Body of pancreas (tissue), 4 donors: ENCODE data around the gene CCNT2. TPM values are rescaled to one million over a fixed set of nuclear protein-coding genes. Genes with fewer than 3 reads are reported as not detected.

Experiments
- ATAC-seq: fragments of 150-250 bp; one replicate; pipeline ENCODE4 v1.9.1; 2016
- DNase-seq, 4 donors: peaks; one replicate each; pipeline ENCODE4 v3.0.0-alpha.2; 2019
- H3K27ac ChIP-seq, 4 donors: fragments of 200-600 bp; sonication (generic); 1 replicate in 3 of 4; 2 replicates in 1 of 4; pipeline versions ENCODE4 v1.5.1 to v1.6.1; 2016 to 2019; ENCODE audit warnings: mild to moderate bottlenecking in 1 of 4, mixed read lengths in 1 of 4, moderate library complexity in 1 of 4
- H3K27me3 ChIP-seq, 2 donors: fragments of 200-600 bp; sonication (generic); one replicate each; pipeline ENCODE4 v1.6.0; 2016; ENCODE audit warnings: mild to moderate bottlenecking in 1 of 2
- H3K36me3 ChIP-seq, 2 donors: fragments of 200-600 bp; sonication (generic); replicated peaks in 1 of 2; 2 replicates each; pipeline ENCODE4 v1.5.1; 2016; ENCODE audit warnings: low read depth in 2 of 2; ENCODE audit not compliant: insufficient read depth in 1 of 2
- H3K4me1 ChIP-seq: fragments of 200-600 bp; sonication (generic); one replicate; pipeline ENCODE4 v1.6.0; 2016
- H3K4me3 ChIP-seq, 2 donors: fragments of 200-600 bp; sonication (generic); 1 replicate in 1 of 2; 2 replicates in 1 of 2; pipeline ENCODE4 v1.5.1; 2016 to 2019
- H3K9me3 ChIP-seq, 3 donors: fragments of 200-600 bp; sonication (generic); 1 replicate in 2 of 3; 2 replicates in 1 of 3; pipeline ENCODE4 v1.5.1; 2016
- POLR2A ChIP-seq, 3 donors: fragments of 450-650 bp; IDR thresholded peaks; one replicate each; pipeline ENCODE4 v1.6.1; 2016; ENCODE audit warnings: antibody characterized with exemption in 3 of 3, mild to moderate bottlenecking in 2 of 3
- WGBS, 2 donors: methylation state at CpG; one replicate each; pipeline ENCODE4 v1.1.5; 2017; 5-methylcytosine and 5-hydroxymethylcytosine counted together
- intact Hi-C: fragments of 100-400 bp; cut with DNase I; formaldehyde crosslinking; loops from one replicate; pipeline ENCODE4 v1.15.1; 2023
- total RNA-seq, 2 donors: library from RNA; depleted of rRNA; stranded (reverse); fragments of >200 nt; gene quantifications; one replicate each; pipeline ENCODE4 v1.1.0, GENCODE V29; 2016
- TF ChIP-seq, protein P1 (sequence below), 7 experiments: fragments of 450-650 bp in 4 of 7; fragments of 200-600 bp in 3 of 7; sonication (generic) in 3 of 7; IDR thresholded peaks; one replicate each; pipeline ENCODE4 v1.5.1; 2016 to 2019; ENCODE audit warnings: antibody characterized with exemption in 7 of 7

The CCNT2 gene
- total RNA-seq, 2 donors from 2014 or later: 19.1 to 32.7 TPM

DNA sequence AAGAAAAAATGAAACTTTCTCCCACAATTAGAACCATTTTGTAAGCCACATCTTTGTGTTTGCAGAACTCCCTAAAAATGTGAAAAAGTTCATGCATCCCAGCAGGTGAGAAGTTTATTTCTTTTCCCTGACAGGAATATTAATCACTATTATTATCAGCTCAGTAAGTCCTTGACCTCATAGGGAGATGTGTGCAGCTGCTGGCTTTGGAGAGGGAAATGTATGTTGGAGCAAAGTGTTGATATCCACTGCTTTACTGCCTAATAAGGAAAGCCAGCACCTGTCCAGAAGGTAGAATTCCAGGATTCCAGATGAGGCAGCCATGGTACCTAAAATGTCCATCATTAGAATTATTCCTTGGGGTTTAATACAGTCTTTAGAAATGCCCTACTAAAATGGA is 35.8 kb upstream of the CCNT2 start:
- H3K27ac ChIP-seq: peak overlapping the region in 2 of 4 donors; percentile 20 to 44
- H3K4me1 ChIP-seq: peaks cover 24% of the 10 kb centered on the region
- no peak for TF ChIP-seq POLR2A (IDR thresholded peaks at IDR 0.05)
- TF ChIP-seq, protein P1, sequence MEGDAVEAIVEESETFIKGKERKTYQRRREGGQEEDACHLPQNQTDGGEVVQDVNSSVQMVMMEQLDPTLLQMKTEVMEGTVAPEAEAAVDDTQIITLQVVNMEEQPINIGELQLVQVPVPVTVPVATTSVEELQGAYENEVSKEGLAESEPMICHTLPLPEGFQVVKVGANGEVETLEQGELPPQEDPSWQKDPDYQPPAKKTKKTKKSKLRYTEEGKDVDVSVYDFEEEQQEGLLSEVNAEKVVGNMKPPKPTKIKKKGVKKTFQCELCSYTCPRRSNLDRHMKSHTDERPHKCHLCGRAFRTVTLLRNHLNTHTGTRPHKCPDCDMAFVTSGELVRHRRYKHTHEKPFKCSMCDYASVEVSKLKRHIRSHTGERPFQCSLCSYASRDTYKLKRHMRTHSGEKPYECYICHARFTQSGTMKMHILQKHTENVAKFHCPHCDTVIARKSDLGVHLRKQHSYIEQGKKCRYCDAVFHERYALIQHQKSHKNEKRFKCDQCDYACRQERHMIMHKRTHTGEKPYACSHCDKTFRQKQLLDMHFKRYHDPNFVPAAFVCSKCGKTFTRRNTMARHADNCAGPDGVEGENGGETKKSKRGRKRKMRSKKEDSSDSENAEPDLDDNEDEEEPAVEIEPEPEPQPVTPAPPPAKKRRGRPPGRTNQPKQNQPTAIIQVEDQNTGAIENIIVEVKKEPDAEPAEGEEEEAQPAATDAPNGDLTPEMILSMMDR (IDR thresholded peaks at IDR 0.05): no peak
- no peaks in the 10 kb centered on the region for H3K27me3 ChIP-seq
- H3K9me3 ChIP-seq: no peaks in the 10 kb centered on the region
- H3K36me3 ChIP-seq: no peaks in the 10 kb centered on the region
- intact Hi-C loops: no loop called here
- no peak for DNase-seq
- H3K4me3 ChIP-seq: no peak overlapping the region
- no peak for ATAC-seq

DNA sequence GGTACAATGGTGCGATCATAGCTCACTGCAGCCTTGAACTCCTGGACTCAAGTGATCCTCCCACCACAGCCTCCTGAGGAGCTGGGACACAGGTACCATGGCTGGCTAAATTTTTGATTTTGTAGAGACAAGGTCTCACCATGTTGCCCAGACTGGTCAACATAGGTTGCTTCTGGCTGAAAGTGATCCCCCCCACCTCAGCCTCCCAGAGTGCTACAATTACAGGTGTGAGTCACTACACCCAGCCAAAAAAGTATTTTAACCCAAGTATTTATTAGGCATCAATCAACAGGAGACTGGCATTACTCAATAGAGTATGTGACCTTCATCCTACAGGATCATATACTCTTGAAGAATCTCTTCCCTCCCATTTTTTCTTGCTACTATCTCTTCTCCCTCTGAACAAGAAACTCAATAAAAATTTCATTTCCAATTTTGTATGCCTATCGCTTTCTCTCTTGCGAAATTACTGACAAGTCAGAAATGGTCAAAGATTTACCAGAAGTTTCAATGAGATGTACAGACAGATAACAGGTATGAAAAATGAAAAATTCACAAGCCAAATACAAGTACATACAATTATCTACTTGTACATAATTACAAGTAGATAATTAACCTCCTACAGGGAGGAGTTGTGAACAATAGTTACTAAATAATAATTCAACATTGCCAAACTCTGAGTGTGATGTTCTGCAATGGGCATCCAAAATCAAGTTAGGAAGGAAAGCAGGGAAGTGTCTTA is 34.9 kb upstream of the CCNT2 start:
- DNase-seq: no peak
- WGBS, 2 donors: 60 to 62% methylated on average over 3 of the region's 3 CpGs
- TF ChIP-seq, protein P1 (IDR thresholded peaks at IDR 0.05): no peak
- no peak for TF ChIP-seq POLR2A (IDR thresholded peaks at IDR 0.05)
- no peaks in the 10 kb centered on the region for H3K27me3 ChIP-seq
- H3K4me1 ChIP-seq: peaks cover 24% of the 10 kb centered on the region
- ATAC-seq: peak; percentile 27
- H3K27ac ChIP-seq: peak overlapping the region in 3 of 4 donors; percentile 36 to 45 (median 44)
- no peaks in the 10 kb centered on the region for H3K36me3 ChIP-seq
- H3K4me3 ChIP-seq: no peak overlapping the region
- H3K9me3 ChIP-seq: no peaks in the 10 kb centered on the region
- intact Hi-C loops: no loop called here

DNA sequence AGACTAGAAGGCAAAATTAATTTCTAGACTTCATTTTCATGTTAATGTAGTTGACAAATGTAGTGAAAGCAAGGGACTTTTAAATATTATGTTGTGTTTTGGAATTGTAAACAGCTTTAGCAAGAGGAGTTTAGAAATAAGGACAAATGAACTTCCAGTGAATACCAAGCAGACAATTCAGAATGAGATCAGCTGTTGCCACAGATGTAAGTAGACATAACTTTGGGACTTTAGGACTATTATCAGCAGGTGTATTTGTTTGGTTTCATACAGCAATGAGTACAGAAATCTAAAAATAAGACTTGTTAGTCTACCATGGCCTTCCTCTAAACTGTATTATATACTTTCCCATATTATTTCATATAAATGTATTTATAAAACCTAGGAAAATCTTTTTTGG is 34.2 kb upstream of the CCNT2 start:
- no peak overlapping the region for H3K4me3 ChIP-seq
- no peaks in the 10 kb centered on the region for H3K9me3 ChIP-seq
- intact Hi-C loops: no loop called here
- TF ChIP-seq, protein P1 (IDR thresholded peaks at IDR 0.05): no peak
- no peaks in the 10 kb centered on the region for H3K36me3 ChIP-seq
- H3K27me3 ChIP-seq: no peaks in the 10 kb centered on the region
- H3K4me1 ChIP-seq: peaks cover 24% of the 10 kb centered on the region
- ATAC-seq: no peak
- DNase-seq: no peak
- H3K27ac ChIP-seq: peak overlapping the region in 2 of 4 donors; percentile 1 to 36

DNA sequence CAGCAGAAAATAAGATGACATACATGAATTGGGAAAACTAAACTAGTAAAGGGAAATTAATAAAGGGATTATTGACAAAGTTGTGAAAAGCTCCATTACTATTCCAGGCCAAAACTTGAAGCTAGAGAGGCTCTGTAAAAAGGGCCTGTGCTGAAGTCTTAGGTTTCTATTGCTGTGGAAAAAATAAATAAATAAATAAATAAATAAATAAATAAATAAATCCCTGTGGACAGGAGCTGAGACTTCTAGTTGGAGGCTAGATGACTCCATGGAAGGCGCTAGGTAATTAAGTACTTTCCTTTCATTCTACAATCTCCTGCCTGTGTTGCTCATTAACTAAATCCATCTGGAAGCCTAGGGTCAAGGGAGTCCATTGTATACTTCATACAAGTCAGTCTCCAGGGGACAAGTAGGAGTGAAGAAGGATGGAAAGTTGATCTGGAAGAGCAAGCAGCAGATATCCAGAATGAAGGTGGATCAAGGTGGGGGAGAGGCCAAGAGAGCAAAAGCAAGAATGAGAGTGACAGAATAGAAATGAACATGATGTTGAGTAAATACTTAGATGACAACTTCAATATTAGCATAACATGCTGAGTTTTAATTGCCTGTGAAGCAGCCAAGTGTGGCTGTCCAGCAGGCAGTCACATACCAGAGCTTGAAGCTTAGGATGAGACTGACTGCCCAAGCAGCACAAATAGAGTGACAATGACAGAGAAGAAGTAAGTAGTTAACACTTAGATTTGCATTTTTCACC is 26.2 kb upstream of the CCNT2 start:
- intact Hi-C loops: no loop called here

More for the DNA sequence above, 26.2 kb upstream of the CCNT2 start:
- TF ChIP-seq POLR2A (IDR thresholded peaks at IDR 0.05): no peak
- TF ChIP-seq, protein P1 (IDR thresholded peaks at IDR 0.05): no peak
- no peaks in the 10 kb centered on the region for H3K9me3 ChIP-seq
- WGBS, 2 donors: 52 to 66% methylated on average over 1 of the region's 1 CpG
- DNase-seq: no peak
- no peaks in the 10 kb centered on the region for H3K27me3 ChIP-seq
- H3K4me3 ChIP-seq: no peak overlapping the region
- no peak for ATAC-seq
- peaks cover 7% of the 10 kb centered on the region for H3K4me1 ChIP-seq
- H3K27ac ChIP-seq: peak overlapping the region in 1 of 4 donors; percentile 39
- no peaks in the 10 kb centered on the region for H3K36me3 ChIP-seq
